Sigmoid colon (tissue), 7 donors: ENCODE results near the gene PHF11. TPM values are rescaled to one million over a fixed set of nuclear protein-coding genes. Genes with fewer than 3 reads are reported as not detected.

ENCODE experiments used
- DNase-seq: peaks from one replicate; pipeline ENCODE4 v3.0.0-alpha.2; 2019
- H3K27ac ChIP-seq, 4 donors: fragments of 200-600 bp; sonication (generic); one replicate each; pipeline ENCODE4 v1.5.1; 2016 to 2019; ENCODE audit warnings: mild to moderate bottlenecking in 1 of 4
- H3K27me3 ChIP-seq, 3 donors: fragments of 200-600 bp; sonication (generic); one replicate each; pipeline ENCODE4 v1.5.1; 2019; ENCODE audit warnings: mild to moderate bottlenecking in 1 of 3
- H3K36me3 ChIP-seq, 4 donors: fragments of 200-600 bp; sonication (generic); one replicate each; pipeline ENCODE4 v1.5.1; 2016 to 2019
- H3K4me1 ChIP-seq, 4 donors: fragments of 200-600 bp; sonication (generic); one replicate each; pipeline ENCODE4 v1.5.1; 2017 to 2019
- H3K4me3 ChIP-seq, 4 donors: fragments of 200-600 bp; sonication (generic); one replicate each; pipeline ENCODE4 v1.5.1; 2017 to 2019; ENCODE audit warnings: mild to moderate bottlenecking in 2 of 4, moderate library complexity in 1 of 4
- H3K9me3 ChIP-seq, 4 donors: fragments of 200-600 bp in 3 of 4; sonication (generic) in 3 of 4; one replicate each; pipeline versions ENCODE4 v1.5.1 to v1.6.1; 2013 to 2019
- EP300 ChIP-seq, 4 donors: sonication (generic); formaldehyde crosslinking; IDR thresholded peaks; one replicate each; pipeline ENCODE4 v1.6.1; 2017; ENCODE audit warnings: antibody characterized with exemption in 4 of 4
- POLR2A ChIP-seq, 2 donors: fragments of 450-650 bp; IDR thresholded peaks; one replicate each; pipeline ENCODE4 v1.6.1; 2016; ENCODE audit warnings: antibody characterized with exemption in 2 of 2, mild to moderate bottlenecking in 2 of 2, moderate library complexity in 2 of 2
- POLR2AphosphoS5 ChIP-seq, 4 donors: sonication (generic); formaldehyde crosslinking; IDR thresholded peaks; one replicate each; pipeline ENCODE4 v1.6.1; 2017; ENCODE audit warnings: antibody characterized with exemption in 4 of 4
- WGBS, 2 donors: extraction: QIAGEN DNeasy Blood & Tissue Kit; methylation state at CpG; one replicate each; pipeline ENCODE4 v1.1.7; 2013; 5-methylcytosine and 5-hydroxymethylcytosine counted together
- intact Hi-C: fragments of 100-400 bp; cut with DNase I; formaldehyde crosslinking; loops from one replicate; pipeline ENCODE4 v1.15.1; 2023
- polyA plus RNA-seq, 3 donors: library from polyadenylated mRNA; stranded (reverse); fragments of 200-250 nt; gene quantifications; one replicate each; pipeline ENCODE4 v1.2.3, GENCODE V29; 2013
- total RNA-seq, 4 donors: library from RNA; depleted of rRNA; stranded (reverse); fragments of >200 nt; gene quantifications; one replicate each; pipeline ENCODE4 v1.1.0, GENCODE V29; 2016
- TF ChIP-seq, protein P1 (sequence below), 4 experiments: fragments of 450-650 bp in 3 of 4; fragments of 200-600 bp in 1 of 4; IDR thresholded peaks; one replicate each; pipeline ENCODE4 v1.5.1; 2016 to 2019; ENCODE audit warnings: antibody characterized with exemption in 4 of 4, mild to moderate bottlenecking in 3 of 4, moderate library complexity in 2 of 4
- donor health status: healthy with polysubstance abuse.
- donor health status: Bipolar disorder and iron deficiency.
- donor health status: healthy.

The PHF11 gene
- total and polyA plus RNA-seq, 7 donors: 20.1 to 52.1 (median 34.3) TPM

GRCh38 chr13:49569993-49570689 is 74.4 kb downstream of the PHF11 start:
- no peak for DNase-seq
- no peak for TF ChIP-seq POLR2A (IDR thresholded peaks at IDR 0.05)
- TF ChIP-seq, protein P1, sequence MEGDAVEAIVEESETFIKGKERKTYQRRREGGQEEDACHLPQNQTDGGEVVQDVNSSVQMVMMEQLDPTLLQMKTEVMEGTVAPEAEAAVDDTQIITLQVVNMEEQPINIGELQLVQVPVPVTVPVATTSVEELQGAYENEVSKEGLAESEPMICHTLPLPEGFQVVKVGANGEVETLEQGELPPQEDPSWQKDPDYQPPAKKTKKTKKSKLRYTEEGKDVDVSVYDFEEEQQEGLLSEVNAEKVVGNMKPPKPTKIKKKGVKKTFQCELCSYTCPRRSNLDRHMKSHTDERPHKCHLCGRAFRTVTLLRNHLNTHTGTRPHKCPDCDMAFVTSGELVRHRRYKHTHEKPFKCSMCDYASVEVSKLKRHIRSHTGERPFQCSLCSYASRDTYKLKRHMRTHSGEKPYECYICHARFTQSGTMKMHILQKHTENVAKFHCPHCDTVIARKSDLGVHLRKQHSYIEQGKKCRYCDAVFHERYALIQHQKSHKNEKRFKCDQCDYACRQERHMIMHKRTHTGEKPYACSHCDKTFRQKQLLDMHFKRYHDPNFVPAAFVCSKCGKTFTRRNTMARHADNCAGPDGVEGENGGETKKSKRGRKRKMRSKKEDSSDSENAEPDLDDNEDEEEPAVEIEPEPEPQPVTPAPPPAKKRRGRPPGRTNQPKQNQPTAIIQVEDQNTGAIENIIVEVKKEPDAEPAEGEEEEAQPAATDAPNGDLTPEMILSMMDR (IDR thresholded peaks at IDR 0.05): no peak
- TF ChIP-seq EP300 (IDR thresholded peaks at IDR 0.05): no peak
- TF ChIP-seq POLR2AphosphoS5 (IDR thresholded peaks at IDR 0.05): no peak
- H3K27ac ChIP-seq: no peak overlapping the region
- no peak overlapping the region for H3K4me3 ChIP-seq
- intact Hi-C loops: no loop called here
- no peaks in the 10 kb centered on the region for H3K4me1 ChIP-seq
- 81 to 86% methylated on average over 1 of the region's 1 CpG for WGBS, 2 donors
- peaks cover 0 to 11% (median 2%) of the 10 kb centered on the region in 4 donors for H3K36me3 ChIP-seq
- no peaks in the 10 kb centered on the region for H3K9me3 ChIP-seq
- no peaks in the 10 kb centered on the region for H3K27me3 ChIP-seq

DNA sequence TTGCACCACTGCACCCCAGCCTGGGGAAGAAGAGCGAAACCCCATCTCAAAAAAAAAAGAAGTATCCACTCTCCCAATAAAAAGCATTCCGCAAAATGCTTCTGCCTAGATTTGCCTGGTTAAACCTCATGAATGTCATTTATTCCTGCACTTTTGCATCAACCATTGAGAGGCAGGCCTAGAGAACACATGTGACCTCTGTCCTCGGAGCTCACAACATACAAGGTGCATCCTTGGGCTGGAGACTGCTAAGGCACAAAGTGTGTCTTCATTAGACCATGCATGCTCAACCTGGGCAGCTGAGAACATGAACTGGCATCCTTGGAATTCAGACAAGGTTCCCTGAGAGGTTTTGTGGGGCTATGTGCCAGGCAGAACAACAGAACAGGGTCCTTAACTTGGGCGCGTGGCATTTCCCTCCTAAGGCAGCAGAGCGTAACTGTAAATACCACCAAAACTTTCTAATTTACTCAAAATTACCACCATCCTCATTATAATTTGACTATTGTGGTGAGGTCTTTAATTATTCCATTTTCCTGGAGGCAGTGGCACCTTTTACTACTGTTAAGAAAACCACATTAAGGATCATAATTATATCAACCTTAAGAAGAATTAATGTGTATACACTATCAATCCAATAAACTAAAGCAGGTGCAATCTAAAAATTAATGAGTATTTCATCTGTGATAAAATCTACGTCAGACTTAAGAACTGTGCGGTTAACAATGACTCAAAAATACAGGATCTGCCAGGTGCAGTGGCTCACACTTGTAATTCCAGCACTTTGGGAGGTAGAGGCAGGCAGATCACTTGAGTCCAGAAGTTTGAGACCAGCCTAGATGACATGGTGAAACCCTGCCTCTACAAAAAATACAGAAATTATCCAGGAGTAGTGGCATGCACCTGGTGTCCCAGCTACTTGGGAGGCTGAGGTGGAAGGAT is 75.8 kb downstream of the PHF11 start:
- TF ChIP-seq POLR2A (IDR thresholded peaks at IDR 0.05) (no peak), POLR2AphosphoS5 (IDR thresholded peaks at IDR 0.05) (no peak), EP300 (IDR thresholded peaks at IDR 0.05) (no peak)
- TF ChIP-seq, protein P1 (IDR thresholded peaks at IDR 0.05): no peak
- H3K4me3 ChIP-seq: no peak overlapping the region
- WGBS, 2 donors: 84 to 89% methylated on average over 8 of the region's 8 CpGs
- H3K27me3 ChIP-seq: no peaks in the 10 kb centered on the region
- intact Hi-C loops: no loop called here
- H3K27ac ChIP-seq: no peak overlapping the region
- peaks cover 0 to 6% (median under 1%) of the 10 kb centered on the region in 4 donors for H3K36me3 ChIP-seq
- no peaks in the 10 kb centered on the region for H3K9me3 ChIP-seq
- no peaks in the 10 kb centered on the region for H3K4me1 ChIP-seq
- no peak for DNase-seq

Other genes with a start within 250 kb of the PHF11 start
- gene CDADC1, start 248.0 kb upstream of the PHF11 start, total RNA-seq: 10 to 100 TPM in 1 of 4 donors, 1 to 10 TPM in 3; 6.5 to 12.2 (median 8.1) TPM
- gene CDADC1, start 248.0 kb upstream of the PHF11 start, polyA plus RNA-seq: 1 to 10 TPM; 2.4 to 4.5 (median 3.5) TPM
- gene CAB39L, start 51.9 kb upstream of the PHF11 start, total RNA-seq: 100 to 1,000 TPM; 121 to 180 (median 150) TPM
- 10 to 100 TPM in 1 of 3 donors, 1 to 10 TPM in 2; 5.5 to 15.6 (median 7.2) TPM for gene CAB39L, start 51.9 kb upstream of the PHF11 start, polyA plus RNA-seq
- gene SETDB2, start 51.7 kb upstream of the PHF11 start, total RNA-seq: 10 to 100 TPM in 3 of 4 donors, 1 to 10 TPM in 1; 7.5 to 12.5 (median 11.2) TPM
- 1 to 10 TPM; 3.6 to 4.9 (median 4.9) TPM for gene SETDB2, start 51.7 kb upstream of the PHF11 start, polyA plus RNA-seq
- 10 to 100 TPM; 10.2 to 20.7 (median 12.5) TPM for gene RCBTB1, start 89.6 kb downstream of the PHF11 start, total RNA-seq
- 1 to 10 TPM; 4.2 to 7.1 (median 5.4) TPM for gene RCBTB1, start 89.6 kb downstream of the PHF11 start, polyA plus RNA-seq
- gene ARL11, start 132.6 kb downstream of the PHF11 start, total RNA-seq: 1 to 10 TPM in 2 of 4 donors, under 1 TPM in 2; 0.33 to 1.8 (median 0.83) TPM
- 1 to 10 TPM; 1.2 to 2.7 (median 1.8) TPM for gene ARL11, start 132.6 kb downstream of the PHF11 start, polyA plus RNA-seq
- gene EBPL, start 195.5 kb downstream of the PHF11 start, total RNA-seq: 10 to 100 TPM; 31.0 to 75.9 (median 69.0) TPM
- gene EBPL, start 195.5 kb downstream of the PHF11 start, polyA plus RNA-seq: 10 to 100 TPM; 22.4 to 53.2 (median 35.4) TPM